Breast epithelium (tissue), 3 donors: ENCODE results near the gene TBC1D2.

ENCODE experiments used
- POLR2A ChIP-seq: fragments of 450-650 bp; IDR thresholded peaks from one replicate; pipeline ENCODE4 v1.6.1; 2016; ENCODE audit warnings: antibody characterized with exemption, mild to moderate bottlenecking, moderate library complexity
- POLR2AphosphoS5 ChIP-seq, 3 donors: sonication (generic); formaldehyde crosslinking; IDR thresholded peaks; one replicate each; pipeline ENCODE4 v1.6.1; 2017; ENCODE audit warnings: antibody characterized with exemption in 3 of 3

- TF ChIP-seq POLR2A (no peak), POLR2AphosphoS5 (IDR thresholded peaks at IDR 0.05) (peak; percentile 68 to 81 (median 72))
Observed at GRCh38 chr9:98255578-98256296, at the start of gene TBC1D2.
